ENCODE data around the gene SIRT5.

Gene SIRT5

DNA sequence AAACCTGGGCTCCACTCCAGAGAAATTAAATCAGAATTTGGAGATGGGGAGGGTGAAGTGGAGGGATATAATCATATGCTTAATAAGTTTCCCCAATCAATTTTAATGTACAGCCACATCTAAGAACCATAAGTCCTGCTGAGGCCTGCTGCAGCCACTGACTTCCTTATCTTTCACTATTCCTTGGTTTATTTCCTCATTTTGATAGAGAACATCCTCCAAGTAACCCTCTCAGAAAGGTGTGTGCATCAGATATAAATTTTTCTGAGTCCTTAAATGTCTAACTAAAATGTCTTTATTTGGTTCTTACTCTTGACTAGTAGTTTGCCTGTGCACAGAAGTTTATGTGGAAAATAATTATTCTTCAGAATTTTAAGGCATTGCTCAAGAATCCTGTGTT is 23.7 kb upstream of the SIRT5 start:
- DNase-seq (ENCODE audit: low read depth in 2 of 2, low spot score in 1 of 2): no peak

DNA sequence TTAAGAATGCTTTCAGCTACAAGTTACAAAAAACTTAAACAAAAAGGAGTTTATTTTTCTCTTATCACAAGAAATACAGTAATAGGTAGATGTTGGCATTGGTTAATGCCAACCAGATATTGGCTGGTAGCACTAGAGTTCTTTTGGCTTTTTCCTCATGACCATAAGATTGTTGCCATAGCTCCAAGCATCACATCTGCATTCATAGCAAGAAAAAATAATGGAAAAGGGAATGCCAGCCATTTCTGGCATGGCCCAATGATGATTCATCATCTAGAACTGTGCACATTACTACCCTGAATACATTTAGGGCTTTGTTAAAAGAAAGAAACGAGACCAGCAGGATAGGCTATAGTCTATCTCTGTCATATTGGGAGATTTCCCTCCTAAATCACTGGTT is 20.8 kb upstream of the SIRT5 start:
- no peak for DNase-seq (ENCODE audit: low read depth in 2 of 2, low spot score in 1 of 2)

GRCh38 chr6:13554929-13555333 is 19.5 kb upstream of the SIRT5 start:
- DNase-seq (ENCODE audit: low read depth in 2 of 2, low spot score in 1 of 2): no peak

GRCh38 chr6:13557841-13558240 is 16.6 kb upstream of the SIRT5 start:
- DNase-seq (ENCODE audit: low read depth in 2 of 2, low spot score in 1 of 2): no peak

- no peak for DNase-seq (ENCODE audit: low read depth in 2 of 2, low spot score in 1 of 2)
Observed at GRCh38 chr6:13558718-13559117, 15.7 kb upstream of the SIRT5 start.

- DNase-seq (ENCODE audit: low read depth in 2 of 2, low spot score in 1 of 2): no peak
Observed at GRCh38 chr6:13559251-13559650, 15.2 kb upstream of the SIRT5 start.

DNA sequence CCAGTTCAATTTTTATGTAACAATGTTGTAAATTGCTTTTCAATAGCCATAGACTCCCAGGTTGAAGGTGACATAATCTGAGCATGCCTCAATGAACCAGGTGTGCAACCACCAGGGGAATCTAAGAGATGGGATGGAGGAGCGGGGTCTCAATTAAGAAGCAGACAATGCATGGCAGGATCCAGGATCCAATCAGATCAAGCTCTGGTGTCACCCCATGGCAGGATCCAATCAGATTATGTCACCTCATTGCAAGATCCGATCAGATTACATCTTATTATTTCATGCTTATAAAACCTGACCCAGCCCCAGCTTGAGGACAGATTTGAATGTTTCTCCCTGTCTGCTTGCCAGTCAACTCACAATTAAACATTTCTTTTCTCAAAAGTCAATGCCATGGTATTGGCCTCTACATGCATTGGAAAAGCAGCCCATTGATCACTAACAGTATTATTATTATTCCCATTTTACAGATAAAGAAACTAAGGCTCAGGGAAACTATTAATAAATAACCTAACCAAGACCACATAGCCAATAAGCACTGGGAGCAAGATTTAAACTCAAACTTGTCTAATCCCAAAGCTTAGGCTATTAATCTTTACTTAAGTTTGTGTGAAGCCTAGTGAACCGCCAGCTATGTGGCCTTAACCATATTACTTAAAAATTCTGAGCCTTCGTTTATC is 14.3 kb upstream of the SIRT5 start:
- no peak for DNase-seq (ENCODE audit: low read depth in 2 of 2, low spot score in 1 of 2)

DNA sequence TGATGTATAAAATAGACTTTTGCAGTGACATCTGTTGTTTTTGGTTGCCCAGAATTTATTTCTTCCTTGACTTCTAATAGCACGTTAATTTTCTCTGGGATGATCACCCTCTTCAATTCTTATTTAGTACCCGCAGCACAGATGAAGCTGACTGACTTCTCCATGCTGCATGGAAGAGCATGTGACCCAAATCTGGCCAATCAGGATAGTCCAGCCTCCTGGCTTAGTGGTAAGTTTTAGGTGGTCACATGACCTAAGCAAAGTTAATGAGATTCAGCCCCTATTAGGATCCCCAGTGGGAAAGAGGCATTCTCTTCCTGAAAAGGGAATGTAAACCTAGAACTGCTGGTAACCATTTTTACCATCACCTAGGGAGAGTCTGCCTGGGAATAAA is 13.8 kb upstream of the SIRT5 start:
- DNase-seq (ENCODE audit: low read depth in 2 of 2, low spot score in 1 of 2): no peak

- DNase-seq (ENCODE audit: low read depth in 2 of 2, low spot score in 1 of 2): no peak
Observed at GRCh38 chr6:13561624-13562267, 12.7 kb upstream of the SIRT5 start.

GRCh38 chr6:13563009-13563408 is 11.4 kb upstream of the SIRT5 start:
- DNase-seq (ENCODE audit: low read depth in 2 of 2, low spot score in 1 of 2): no peak

GRCh38 chr6:13565921-13566320 is 8.5 kb upstream of the SIRT5 start:
- no peak for DNase-seq (ENCODE audit: low read depth in 2 of 2, low spot score in 1 of 2)

DNA sequence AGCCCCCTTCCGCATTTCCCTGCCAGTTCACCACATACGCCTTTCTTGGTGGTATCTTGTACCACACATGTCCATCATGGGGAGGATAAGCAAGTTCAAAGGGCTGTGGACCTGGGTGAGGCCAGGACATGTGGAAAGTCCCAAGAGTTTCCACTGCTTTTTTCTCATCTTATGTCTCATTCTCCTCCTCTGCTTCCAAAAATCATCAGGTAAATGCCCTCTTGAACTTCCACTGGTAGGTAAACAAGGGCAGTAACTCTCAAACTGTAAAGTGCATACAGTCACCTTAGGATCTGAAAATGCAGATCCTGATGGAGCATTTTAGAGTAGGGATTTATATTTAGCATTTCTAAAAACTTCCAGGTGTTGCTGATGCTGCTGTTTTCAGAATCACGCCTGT is 7.9 kb upstream of the SIRT5 start:
- no peak for DNase-seq (ENCODE audit: low read depth in 2 of 2, low spot score in 1 of 2)

DNA sequence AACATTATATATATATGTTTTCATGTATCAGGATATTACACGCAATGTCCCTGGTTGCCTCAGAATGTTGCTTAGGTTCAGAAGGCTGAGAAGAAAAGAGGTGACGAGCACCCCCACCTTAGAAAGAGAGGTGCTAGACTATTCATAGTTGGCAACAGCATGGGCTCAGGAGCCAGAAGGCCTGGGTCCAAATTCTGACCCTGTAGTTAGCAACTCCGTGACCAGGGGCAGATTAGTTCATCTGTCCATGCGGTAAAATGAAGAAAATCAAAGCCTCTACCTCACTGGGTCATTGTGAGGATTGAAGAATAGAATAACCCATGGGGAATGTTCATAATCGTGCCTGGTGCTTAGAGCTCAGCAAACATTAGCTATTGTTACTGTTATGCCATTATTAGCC is 5.4 kb upstream of the SIRT5 start:
- DNase-seq (ENCODE audit: low read depth in 2 of 2, low spot score in 1 of 2): no peak

GRCh38 chr6:13572240-13572639 is 2.2 kb upstream of the SIRT5 start:
- no peak for DNase-seq (ENCODE audit: low read depth in 2 of 2, low spot score in 1 of 2)

- DNase-seq (ENCODE audit: low read depth in 2 of 2, low spot score in 1 of 2): no peak
Observed at GRCh38 chr6:13572951-13573654, 1.3 kb upstream of the SIRT5 start.

- DNase-seq (ENCODE audit: low read depth in 2 of 2, low spot score in 1 of 2): no peak
Observed at GRCh38 chr6:13573669-13574110, 711 bp upstream of the SIRT5 start.

GRCh38 chr6:13574149-13574570 is 241 bp upstream of the SIRT5 start:
- peak; percentile 83 to 87 for DNase-seq (ENCODE audit: low read depth in 2 of 2, low spot score in 1 of 2)

DNA sequence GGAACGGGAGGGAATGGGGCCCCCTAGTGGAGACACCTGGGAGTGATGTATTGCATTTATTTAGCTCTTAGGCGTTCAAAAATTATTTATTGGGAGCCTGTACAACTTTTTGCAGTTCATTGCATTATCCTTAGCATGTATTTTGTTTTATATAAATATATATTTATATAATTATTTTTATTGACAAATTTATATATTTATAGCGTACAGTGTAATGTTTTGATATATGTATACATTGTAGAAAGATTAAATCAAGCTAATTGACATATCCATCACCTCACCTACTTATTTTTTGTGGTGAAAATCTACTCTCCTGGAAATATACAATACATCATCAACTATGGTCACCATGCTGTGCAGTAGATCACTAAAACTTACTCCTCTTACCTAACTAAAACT is 975 bp downstream of the SIRT5 start:
- peak in 1 of 2 donors; percentile 36 for DNase-seq (ENCODE audit: low read depth in 2 of 2, low spot score in 1 of 2)

DNA sequence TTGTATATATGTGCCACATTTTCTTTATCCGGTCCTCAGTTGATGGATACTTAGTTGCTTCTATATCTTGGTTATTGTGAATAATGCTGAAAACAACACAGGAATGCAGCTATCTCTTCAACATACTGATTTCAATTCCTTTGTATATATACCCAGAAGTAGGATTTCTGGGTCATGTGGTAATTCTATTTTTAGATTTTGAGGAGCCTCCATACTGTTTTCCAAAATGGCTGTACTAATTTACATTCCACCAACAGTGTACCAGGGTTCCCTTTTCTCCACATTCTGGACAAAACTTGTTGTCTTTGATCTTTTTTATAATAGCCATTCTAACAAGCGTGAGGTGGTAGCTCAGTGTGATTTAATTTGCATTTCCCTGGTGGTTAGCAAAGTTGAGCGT is 1.6 kb downstream of the SIRT5 start:
- DNase-seq (ENCODE audit: low read depth in 2 of 2, low spot score in 1 of 2): no peak

DNA sequence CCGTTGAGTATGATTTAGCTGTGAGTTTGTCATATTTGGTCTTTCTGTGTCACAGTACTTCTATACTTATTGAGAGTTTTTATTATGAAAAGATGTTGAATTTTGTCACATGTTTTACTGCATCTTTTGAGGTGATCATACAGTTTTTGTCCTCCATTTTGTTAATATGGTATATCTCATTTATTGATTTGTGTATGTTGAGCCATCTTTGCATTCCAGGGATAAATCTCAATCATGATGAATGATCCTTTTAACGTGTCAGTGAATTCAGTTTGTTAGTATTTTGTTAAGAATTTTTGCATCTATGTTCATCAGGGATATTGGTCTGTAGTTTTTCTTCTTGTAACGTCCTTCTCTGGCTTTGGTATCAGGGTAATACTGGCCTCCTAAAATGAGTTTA is 3.5 kb downstream of the SIRT5 start:
- DNase-seq (ENCODE audit: low read depth in 2 of 2, low spot score in 1 of 2): no peak

- no peak for DNase-seq (ENCODE audit: low read depth in 2 of 2, low spot score in 1 of 2)
Observed at GRCh38 chr6:13579911-13580310, 5.5 kb downstream of the SIRT5 start.

- no peak for DNase-seq (ENCODE audit: low read depth in 2 of 2, low spot score in 1 of 2)
Observed at GRCh38 chr6:13581700-13582229, 7.4 kb downstream of the SIRT5 start.
